ENCODE measurements around the gene POLR3A. TPM values are rescaled to one million over a fixed set of nuclear protein-coding genes. Genes with fewer than 3 reads are reported as not detected.

Gene POLR3A
- total and polyA plus RNA-seq, 2 of the 13 experiments (the other 11 are each of a cell fraction or from before 2014, with no cell fraction given): 13.6 to 19.2 TPM

DNA sequence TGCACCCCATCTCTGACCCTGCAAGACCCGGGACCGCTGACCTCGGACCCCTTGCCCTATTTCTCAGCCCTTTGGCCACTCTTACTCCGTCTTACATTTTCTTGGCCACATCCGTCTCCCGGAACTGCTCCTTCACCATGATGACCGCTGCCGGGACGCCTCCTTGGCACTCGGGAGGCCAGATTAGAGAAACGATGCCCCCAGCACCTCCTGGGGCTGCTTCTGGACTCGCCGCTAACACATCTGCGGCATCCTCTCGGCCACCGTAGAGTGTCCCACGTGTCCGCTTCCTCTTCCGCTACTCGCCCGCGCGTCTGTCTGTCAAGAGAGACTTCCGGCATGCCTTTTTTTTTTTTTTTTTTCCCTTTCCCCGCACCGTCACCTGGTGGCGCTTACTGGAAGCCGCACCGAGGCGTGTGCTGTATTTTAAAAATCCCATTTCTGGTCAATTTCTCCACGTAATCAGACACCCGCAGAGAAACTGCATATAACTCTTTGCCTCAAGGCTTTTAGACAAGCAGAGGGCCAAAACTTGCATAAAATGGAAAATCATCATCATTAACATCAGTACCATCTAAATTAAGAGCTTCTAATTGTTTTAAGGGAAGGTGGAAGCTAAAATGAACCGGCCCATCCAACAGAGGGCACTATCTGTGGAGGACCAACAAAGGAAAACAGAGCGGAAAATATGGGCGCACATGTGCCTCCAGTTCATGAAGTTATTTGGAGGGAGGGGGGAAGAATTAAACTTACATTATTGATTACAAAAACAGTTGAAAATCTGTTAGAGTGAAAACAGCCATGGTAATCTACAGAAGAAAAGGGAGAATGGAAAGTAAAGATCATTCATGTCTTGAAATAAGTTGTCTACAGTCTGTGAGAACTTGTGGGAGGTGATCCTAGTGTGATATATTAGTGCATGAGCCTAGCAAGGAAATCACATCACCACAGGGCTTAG, at the start of gene POLR3A (continued):
- TF ChIP-seq, protein P1, sequence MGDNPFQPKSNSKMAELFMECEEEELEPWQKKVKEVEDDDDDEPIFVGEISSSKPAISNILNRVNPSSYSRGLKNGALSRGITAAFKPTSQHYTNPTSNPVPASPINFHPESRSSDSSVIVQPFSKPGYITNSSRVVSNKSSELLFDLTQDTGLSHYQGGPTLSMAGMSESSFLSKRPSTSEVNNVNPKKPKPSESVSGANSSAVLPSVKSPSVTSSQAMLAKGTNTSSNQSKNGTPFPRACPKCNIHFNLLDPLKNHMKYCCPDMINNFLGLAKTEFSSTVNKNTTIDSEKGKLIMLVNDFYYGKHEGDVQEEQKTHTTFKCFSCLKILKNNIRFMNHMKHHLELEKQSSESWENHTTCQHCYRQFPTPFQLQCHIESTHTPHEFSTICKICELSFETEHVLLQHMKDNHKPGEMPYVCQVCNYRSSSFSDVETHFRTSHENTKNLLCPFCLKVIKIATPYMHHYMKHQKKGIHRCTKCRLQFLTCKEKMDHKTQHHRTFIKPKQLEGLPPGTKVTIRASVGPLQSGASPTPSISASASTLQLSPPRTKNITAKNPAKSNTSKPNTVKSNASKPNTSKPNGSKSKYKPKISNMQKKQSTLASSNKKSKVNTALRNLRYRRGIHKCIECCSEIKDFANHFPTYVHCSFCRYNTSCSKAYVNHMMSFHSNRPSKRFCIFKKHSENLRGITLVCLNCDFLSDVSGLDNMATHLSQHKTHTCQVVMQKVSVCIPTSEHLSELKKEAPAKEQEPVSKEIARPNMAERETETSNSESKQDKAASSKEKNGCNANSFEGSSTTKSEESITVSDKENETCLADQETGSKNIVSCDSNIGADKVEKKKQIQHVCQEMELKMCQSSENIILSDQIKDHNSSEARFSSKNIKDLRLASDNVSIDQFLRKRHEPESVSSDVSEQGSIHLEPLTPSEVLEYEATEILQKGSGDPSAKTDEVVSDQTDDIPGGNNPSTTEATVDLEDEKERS (CRISPR knock-in tag; IDR thresholded peaks at IDR 0.05): peak; percentile 79; the same call in 1 of the 2 replicates
- TF ChIP-seq KLF16 (CRISPR knock-in tag; IDR thresholded peaks at IDR 0.05) (peak in 1 of 2 experiments; percentile 28; a peak in 1 of 4 replicates), ELF1 (CRISPR knock-in tag; IDR thresholded peaks at IDR 0.05) (peak; percentile 84), ARID2 (CRISPR knock-in tag; IDR thresholded peaks at IDR 0.05; ENCODE audit: borderline replicate concordance) (0 out of 2 replicates have a peak, but pooled peaks have one; percentile 56), ZZZ3 (CRISPR knock-in tag; IDR thresholded peaks at IDR 0.05; ENCODE audit: borderline replicate concordance) (peak; percentile 24; the same call in 1 of the 2 replicates), ZNF788 (CRISPR knock-in tag; IDR thresholded peaks at IDR 0.05; ENCODE audit: borderline replicate concordance) (peak; percentile 32; the same call in 1 of the 2 replicates), ISL2 (CRISPR knock-in tag; IDR thresholded peaks at IDR 0.05) (peak; percentile 75), ZKSCAN8 (CRISPR knock-in tag; IDR thresholded peaks at IDR 0.05; ENCODE audit: borderline replicate concordance) (no peak; the same call in 1 of the 2 replicates), GZF1 (CRISPR knock-in tag; IDR thresholded peaks at IDR 0.05) (peak; percentile 65; the same call in 1 of the 2 replicates), RELA (CRISPR knock-in tag; IDR thresholded peaks at IDR 0.05) (0 out of 2 replicates have a peak, but pooled peaks have one; percentile 39), RCOR2 (CRISPR knock-in tag; IDR thresholded peaks at IDR 0.05) (0 out of 2 replicates have a peak, but pooled peaks have one; percentile 33), MED13 (CRISPR knock-in tag; IDR thresholded peaks at IDR 0.05) (peak; percentile 63; the same call in 1 of the 2 replicates), SAFB2 (CRISPR knock-in tag; IDR thresholded peaks at IDR 0.05; ENCODE audit: borderline replicate concordance, low read depth) (peak; percentile 47; the same call in 1 of the 2 replicates), ZNF567 (CRISPR knock-in tag; IDR thresholded peaks at IDR 0.05; ENCODE audit: borderline replicate concordance) (no peak), SIN3A (IDR thresholded peaks at IDR 0.05; ENCODE audit: borderline replicate concordance, low read depth, low read length) (peak; percentile 47; the same call in 1 of the 2 replicates), SMAD3 (CRISPR knock-in tag; IDR thresholded peaks at IDR 0.05) (peak; percentile 58; the same call in 1 of the 2 replicates), FOXK2 (IDR thresholded peaks at IDR 0.05) (0 out of 2 replicates have a peak, but pooled peaks have one; percentile 31), ZNF775 (CRISPR knock-in tag; IDR thresholded peaks at IDR 0.05; ENCODE audit: borderline replicate concordance) (no peak)
- TF ChIP-seq, protein P2, sequence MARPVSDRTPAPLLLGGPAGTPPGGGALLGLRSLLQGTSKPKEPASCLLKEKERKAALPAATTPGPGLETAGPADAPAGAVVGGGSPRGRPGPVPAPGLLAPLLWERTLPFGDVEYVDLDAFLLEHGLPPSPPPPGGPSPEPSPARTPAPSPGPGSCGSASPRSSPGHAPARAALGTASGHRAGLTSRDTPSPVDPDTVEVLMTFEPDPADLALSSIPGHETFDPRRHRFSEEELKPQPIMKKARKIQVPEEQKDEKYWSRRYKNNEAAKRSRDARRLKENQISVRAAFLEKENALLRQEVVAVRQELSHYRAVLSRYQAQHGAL (CRISPR knock-in tag; IDR thresholded peaks at IDR 0.05; ENCODE audit: not compliant biosample characterization): peak; percentile 71
- TF ChIP-seq, protein P3, sequence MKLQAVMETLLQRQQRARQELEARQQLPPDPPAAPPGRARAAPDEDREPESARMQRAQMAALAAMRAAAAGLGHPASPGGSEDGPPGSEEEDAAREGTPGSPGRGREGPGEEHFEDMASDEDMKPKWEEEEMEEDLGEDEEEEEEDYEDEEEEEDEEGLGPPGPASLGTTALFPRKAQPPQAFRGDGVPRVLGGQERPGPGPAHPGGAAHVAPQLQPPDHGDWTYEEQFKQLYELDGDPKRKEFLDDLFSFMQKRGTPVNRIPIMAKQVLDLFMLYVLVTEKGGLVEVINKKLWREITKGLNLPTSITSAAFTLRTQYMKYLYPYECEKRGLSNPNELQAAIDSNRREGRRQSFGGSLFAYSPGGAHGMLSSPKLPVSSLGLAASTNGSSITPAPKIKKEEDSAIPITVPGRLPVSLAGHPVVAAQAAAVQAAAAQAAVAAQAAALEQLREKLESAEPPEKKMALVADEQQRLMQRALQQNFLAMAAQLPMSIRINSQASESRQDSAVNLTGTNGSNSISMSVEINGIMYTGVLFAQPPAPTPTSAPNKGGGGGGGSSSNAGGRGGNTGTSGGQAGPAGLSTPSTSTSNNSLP (IDR thresholded peaks at IDR 0.05; ENCODE audit: low read depth, low read length): peak; percentile 39; the same call in 1 of the 2 replicates
- TF ChIP-seq, protein P4, sequence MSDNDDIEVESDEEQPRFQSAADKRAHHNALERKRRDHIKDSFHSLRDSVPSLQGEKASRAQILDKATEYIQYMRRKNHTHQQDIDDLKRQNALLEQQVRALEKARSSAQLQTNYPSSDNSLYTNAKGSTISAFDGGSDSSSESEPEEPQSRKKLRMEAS (IDR thresholded peaks at IDR 0.05): peak; percentile 84
